CD14-positive monocyte (primary cell): ENCODE results near the gene CTNNAL1. TPM values are rescaled to one million over a fixed set of nuclear protein-coding genes. Genes with fewer than 3 reads are reported as not detected.

Source experiments
- DNase-seq, 3 donors: peaks; one replicate each; pipeline ENCODE4 v3.0.0-alpha.2; 2011 to 2022
- H2AFZ ChIP-seq: 2 replicates; pipeline ENCODE4 v1.6.0; 2012; ENCODE audit warnings: mild to moderate bottlenecking, low read depth, low read length, inconsistent platforms; ENCODE audit not compliant: insufficient read depth, poor library complexity, severe bottlenecking
- H3K27ac ChIP-seq, 2 donors: 1 replicate in 1 of 2; 2 replicates in 1 of 2; pipeline ENCODE4 v1.5.1; 2012 to 2013; ENCODE audit warnings: low read length in 2 of 2, control low read depth in 1 of 2, inconsistent platforms in 1 of 2, low read depth in 1 of 2, mild to moderate bottlenecking in 1 of 2
- H3K27me3 ChIP-seq, 2 donors: one replicate each; pipeline versions ENCODE4 v1.6.0 to v1.6.1; 2011 to 2013; ENCODE audit warnings: low read length in 2 of 2; ENCODE audit not compliant: control insufficient read depth in 2 of 2, insufficient read depth in 2 of 2
- H3K36me3 ChIP-seq, 2 donors: replicated peaks in 1 of 2; 1 replicate in 1 of 2; 2 replicates in 1 of 2; pipeline versions ENCODE4 v1.5.1 to v1.6.1; 2012 to 2013; ENCODE audit warnings: low read length in 2 of 2, control low read depth in 1 of 2, inconsistent platforms in 1 of 2, mild to moderate bottlenecking in 1 of 2; ENCODE audit not compliant: insufficient read depth in 2 of 2, control insufficient read depth in 1 of 2
- H3K4me1 ChIP-seq, 2 donors: 1 replicate in 1 of 2; 2 replicates in 1 of 2; pipeline versions ENCODE4 v1.5.1 to v1.6.1; 2012 to 2013; ENCODE audit warnings: low read length in 2 of 2, control low read depth in 1 of 2, inconsistent platforms in 1 of 2, mild to moderate bottlenecking in 1 of 2, moderate library complexity in 1 of 2; ENCODE audit not compliant: insufficient read depth in 2 of 2, control insufficient read depth in 1 of 2
- H3K4me2 ChIP-seq: replicated peaks from 2 replicates; pipeline ENCODE3; 2012; ENCODE audit warnings: low read length, moderate library complexity, mild to moderate bottlenecking; ENCODE audit not compliant: poor library complexity, severe bottlenecking; ENCODE audit errors: extremely low read depth
- H3K4me3 ChIP-seq, 3 experiments: fragments of 200-600 bp in 1 of 3; sonication (generic) in 1 of 3; replicated peaks in 1 of 3; 1 replicate in 2 of 3; 2 replicates in 1 of 3; pipeline ENCODE4 v1.5.1; 2011 to 2013; ENCODE audit warnings: low read length in 3 of 3, mild to moderate bottlenecking in 3 of 3, control low read depth in 2 of 3, low read depth in 2 of 3, inconsistent platforms in 1 of 3, moderate library complexity in 1 of 3
- H3K79me2 ChIP-seq: 2 replicates; pipeline ENCODE4 v1.6.0; 2012; ENCODE audit warnings: mild to moderate bottlenecking, control low read depth, inconsistent platforms, low read length, moderate library complexity; ENCODE audit not compliant: insufficient read depth
- H3K9ac ChIP-seq: 2 replicates; pipeline ENCODE4 v1.6.0; 2017; ENCODE audit warnings: low read length, mild to moderate bottlenecking; ENCODE audit not compliant: insufficient read depth, poor library complexity, severe bottlenecking
- H3K9me3 ChIP-seq, 2 donors: replicated peaks in 1 of 2; 1 replicate in 1 of 2; 2 replicates in 1 of 2; pipeline versions ENCODE4 v1.5.1 to v1.6.1; 2012 to 2013; ENCODE audit warnings: low read length in 2 of 2, control low read depth in 1 of 2; ENCODE audit not compliant: control insufficient read depth in 1 of 2, insufficient read depth in 1 of 2
- H4K20me1 ChIP-seq: 2 replicates; pipeline ENCODE4 v1.6.0; 2012; ENCODE audit warnings: mild to moderate bottlenecking, low read length, control low read depth, moderate library complexity; ENCODE audit not compliant: insufficient read depth
- H3K27ac Mint-ChIP-seq, 7 donors: one replicate each; pipeline ENCODE4 v1.8.0; 2020; ENCODE audit warnings: mild to moderate bottlenecking in 7 of 7, mixed read lengths in 7 of 7, moderate library complexity in 6 of 7, inconsistent platforms in 2 of 7
- H3K27me3 Mint-ChIP-seq, 3 donors: one replicate each; pipeline ENCODE4 v1.8.0; 2021 to 2022; ENCODE audit warnings: low read depth in 3 of 3, mild to moderate bottlenecking in 3 of 3, mixed read lengths in 3 of 3, moderate library complexity in 3 of 3, inconsistent platforms in 1 of 3
- H3K36me3 Mint-ChIP-seq, 2 donors: one replicate each; pipeline ENCODE4 v1.8.0; 2020; ENCODE audit warnings: mixed read lengths in 2 of 2, inconsistent platforms in 1 of 2, mild to moderate bottlenecking in 1 of 2
- H3K4me1 Mint-ChIP-seq: one replicate; pipeline ENCODE4 v1.8.0; 2020; ENCODE audit warnings: mild to moderate bottlenecking, mixed read lengths
- H3K4me3 Mint-ChIP-seq, 2 donors: one replicate each; pipeline ENCODE4 v1.8.0; 2020; ENCODE audit warnings: mild to moderate bottlenecking in 2 of 2, mixed read lengths in 2 of 2, moderate library complexity in 1 of 2
- H3K9me3 Mint-ChIP-seq, 7 donors: one replicate each; pipeline ENCODE4 v1.8.0; 2020 to 2022; ENCODE audit warnings: mixed read lengths in 7 of 7, mild to moderate bottlenecking in 6 of 7, moderate library complexity in 6 of 7, inconsistent platforms in 2 of 7
- CTCF ChIP-seq: fragments of 200-600 bp; IDR thresholded peaks from one replicate; pipeline ENCODE4 v1.8.0; 2022; ENCODE audit warnings: antibody characterized with exemption, mild to moderate bottlenecking
- WGBS: methylation state at CpG from one replicate; pipeline ENCODE4 v1.1.5; 2013; ENCODE audit warnings: missing lambda C conversion rate; ENCODE audit not compliant: insufficient coverage; 5-methylcytosine and 5-hydroxymethylcytosine counted together
- intact Hi-C, 2 donors: fragments of 100-400 bp; cut with micrococcal nuclease; formaldehyde crosslinking; loops; one replicate each; pipeline versions ENCODE4 v1.15.0 to v1.15.1; 2023
- polyA plus RNA-seq, 3 donors: library from polyadenylated mRNA; depleted of rRNA in 1 of 3; unstranded in 2 of 3; stranded (reverse) in 1 of 3; fragments of 300-500 nt in 2 of 3; fragments of >200 nt in 1 of 3; fragmentation: Illumina TruSeq in 2 of 3; gene quantifications; 1 replicate in 2 of 3; 2 replicates in 1 of 3; pipeline ENCODE4 v1.2.3, GENCODE V29; 2012 to 2021

Gene CTNNAL1
- polyA plus RNA-seq, 3 donors = 0.10 to 0.39 (median 0.25) TPM

- Mint-ChIP-seq H3K4me1 (no peaks in the 10 kb centered on the region), H3K27me3 (peaks cover 0 to 2% (median 0%) of the 10 kb centered on the region in 3 donors), H3K4me3 (no peak overlapping the region), H3K27ac (no peak overlapping the region), H3K36me3 (peaks cover 43 to 53% of the 10 kb centered on the region in 2 donors), H3K9me3 (peaks cover 0 to 4% (median 2%) of the 10 kb centered on the region in 7 donors)
- no peak overlapping the region for H3K9ac ChIP-seq
- intact Hi-C loops = no loop called here
- 93% methylated on average over 2 of the region's 4 CpGs for WGBS
- no peak overlapping the region for H3K4me2 ChIP-seq
- no peaks in the 10 kb centered on the region for H3K27me3 ChIP-seq
- H3K4me1 ChIP-seq = no peaks in the 10 kb centered on the region
- no peaks in the 10 kb centered on the region for H3K79me2 ChIP-seq
- H3K4me3 ChIP-seq = no peak overlapping the region
- no peak overlapping the region for H3K27ac ChIP-seq
- no peaks in the 10 kb centered on the region for H3K9me3 ChIP-seq
- TF ChIP-seq CTCF = no peak
- H3K36me3 ChIP-seq = peaks cover 41 to 90% of the 10 kb centered on the region in 2 donors
- no peak for DNase-seq
- no peaks in the 10 kb centered on the region for H4K20me1 ChIP-seq
- no peak overlapping the region for H2AFZ ChIP-seq
Measured at GRCh38 chr9:109039539-109039938, 26.2 kb upstream of the CTNNAL1 start.

GRCh38 chr9:109037946-109038715 lies 24.8 kb upstream of the CTNNAL1 start:
- Histone ChIP-seq H3K27me3 (no peaks in the 10 kb centered on the region), H3K4me1 (no peaks in the 10 kb centered on the region), H2AFZ (no peak overlapping the region), H4K20me1 (no peaks in the 10 kb centered on the region), H3K79me2 (no peaks in the 10 kb centered on the region), H3K36me3 (peaks cover 47 to 90% of the 10 kb centered on the region in 2 donors), H3K27ac (no peak overlapping the region), H3K4me3 (no peak overlapping the region), H3K4me2 (no peak overlapping the region), H3K9ac (no peak overlapping the region), H3K9me3 (no peaks in the 10 kb centered on the region)
- H3K4me3 Mint-ChIP-seq = no peak overlapping the region
- peaks cover 0 to 4% (median 0%) of the 10 kb centered on the region in 7 donors for H3K9me3 Mint-ChIP-seq
- H3K27me3 Mint-ChIP-seq = peaks cover 0 to 2% (median 1%) of the 10 kb centered on the region in 3 donors
- TF ChIP-seq CTCF = no peak
- WGBS = no CpG with 5 or more reads among the region's 4 CpGs
- H3K4me1 Mint-ChIP-seq = no peaks in the 10 kb centered on the region
- peaks cover 46 to 54% of the 10 kb centered on the region in 2 donors for H3K36me3 Mint-ChIP-seq
- intact Hi-C loops = no loop called here
- DNase-seq = no peak
- no peak overlapping the region for H3K27ac Mint-ChIP-seq
